Endothelial cell of umbilical vein (primary cell): Measurements from ENCODE around the gene SORCS2. TPM values are rescaled to one million over a fixed set of nuclear protein-coding genes. Genes with fewer than 3 reads are reported as not detected.

Source experiments
- BruUV-seq: library from RNA; stranded (reverse); fragments of 400-500 nt; replicated peaks from 2 replicates; lab custom pipeline; 2021; lab: Mats Ljungman, UMichigan
- CTCF ChIA-PET: fragments of 300-600, 350-600 bp; sonication (Branson Sonifier 250); formaldehyde crosslinking; loops from one replicate; lab custom pipeline; 2021; ENCODE audit warnings: antibody characterized with exemption, inconsistent platforms; lab: Charles Lee
- POLR2A ChIA-PET: fragments of 300-600, 350-600 bp; sonication (Branson Sonifier 250); formaldehyde crosslinking; loops from one replicate; lab custom pipeline; 2021; ENCODE audit warnings: antibody characterized with exemption, inconsistent platforms; lab: Charles Lee
- DNase-seq: peaks from one replicate; pipeline ENCODE4 v3.0.0-alpha.2; 2011; ENCODE audit warnings: low read depth, low spot score
- FAIRE-seq: peaks from 2 replicates; lab custom pipeline; 2011; peaks lifted over from hg19 to GRCh38; lab: Jason Lieb, UNC
- H2AFZ ChIP-seq: 2 replicates; pipeline ENCODE4 v1.6.0; 2012; ENCODE audit warnings: low read depth, low read length, control low read depth, inconsistent platforms
- H3K27ac ChIP-seq: 2 replicates; pipeline ENCODE4 v1.5.1; 2011; ENCODE audit warnings: low read depth, mild to moderate bottlenecking, control low read depth, low read length, moderate library complexity; ENCODE audit not compliant: insufficient read depth
- H3K27me3 ChIP-seq, 2 experiments: 2 replicates each; pipeline versions ENCODE4 v1.6.0 to v1.6.1; 2011; ENCODE audit warnings: low read length in 2 of 2, mixed read lengths in 1 of 2; ENCODE audit not compliant: control insufficient read depth in 2 of 2, insufficient read depth in 2 of 2
- H3K36me3 ChIP-seq, 2 experiments: 2 replicates in 1 of 2; 3 replicates in 1 of 2; pipeline ENCODE4 v1.5.1; 2011; ENCODE audit warnings: low read length in 2 of 2, mild to moderate bottlenecking in 1 of 2, moderate library complexity in 1 of 2; ENCODE audit not compliant: control insufficient read depth in 2 of 2, insufficient read depth in 2 of 2; ENCODE audit errors: extremely low read depth in 1 of 2
- H3K4me1 ChIP-seq: 3 replicates; pipeline ENCODE4 v1.5.1; 2011; ENCODE audit warnings: mild to moderate bottlenecking, low read length; ENCODE audit not compliant: control insufficient read depth, insufficient read depth; ENCODE audit errors: extremely low read depth
- H3K4me2 ChIP-seq: 2 replicates; pipeline ENCODE4 v1.6.1; 2011; ENCODE audit warnings: low read length, control low read depth, mixed read lengths; ENCODE audit not compliant: insufficient read depth
- H3K4me3 ChIP-seq, 3 experiments: fragments of 200-600 bp in 1 of 3; sonication (generic), shearing (Covaris generic) in 1 of 3; replicated peaks in 1 of 3; 2 replicates each; pipeline ENCODE4 v1.5.1; 2011 to 2016; ENCODE audit warnings: control low read depth in 3 of 3, low read length in 3 of 3, mild to moderate bottlenecking in 2 of 3, inconsistent platforms in 1 of 3, low read depth in 1 of 3, moderate library complexity in 1 of 3; ENCODE audit not compliant: insufficient read depth in 1 of 3
- H3K79me2 ChIP-seq: 2 replicates; pipeline ENCODE4 v1.6.0; 2012; ENCODE audit warnings: low read length, inconsistent platforms; ENCODE audit not compliant: control insufficient read depth, insufficient read depth
- H3K9ac ChIP-seq: replicated peaks from 2 replicates; pipeline ENCODE3; 2011; ENCODE audit warnings: low read length, control low read depth; ENCODE audit not compliant: insufficient read depth; ENCODE audit errors: extremely low read depth
- H3K9me1 ChIP-seq: replicated peaks from 3 replicates; pipeline ENCODE4 v1.6.0; 2011; ENCODE audit warnings: mild to moderate bottlenecking, low read length; ENCODE audit not compliant: control insufficient read depth, insufficient read depth; ENCODE audit errors: extremely low read depth
- H3K9me3 ChIP-seq: replicated peaks from 2 replicates; pipeline ENCODE4 v1.5.1; 2012; ENCODE audit warnings: low read length, inconsistent platforms; ENCODE audit not compliant: control insufficient read depth, insufficient read depth
- H4K20me1 ChIP-seq: replicated peaks from 2 replicates; pipeline ENCODE3; 2011; ENCODE audit warnings: mild to moderate bottlenecking, low read length; ENCODE audit not compliant: control insufficient read depth, insufficient read depth; ENCODE audit errors: extremely low read depth
- CTCF ChIP-seq, 2 donors: IDR thresholded peaks; 1 replicate in 1 of 2; 2 replicates in 1 of 2; pipeline ENCODE4 v1.5.1; 2011; ENCODE audit warnings: low read length in 2 of 2, mild to moderate bottlenecking in 2 of 2, moderate library complexity in 2 of 2, control low read depth in 1 of 2, inconsistent platforms in 1 of 2, low read depth in 1 of 2; ENCODE audit not compliant: insufficient read depth in 1 of 2; ENCODE audit errors: extremely low read depth in 1 of 2
- EZH2 ChIP-seq: IDR thresholded peaks from 2 replicates; pipeline ENCODE4 v1.6.1; 2012; ENCODE audit warnings: borderline replicate concordance, low read depth, mild to moderate bottlenecking, moderate library complexity, low read length, inconsistent platforms; ENCODE audit not compliant: severe bottlenecking
- FOS ChIP-seq: IDR thresholded peaks from 2 replicates; pipeline ENCODE4 v1.6.1; 2011; ENCODE audit warnings: mild to moderate bottlenecking, low read length, moderate library complexity, borderline replicate concordance; ENCODE audit not compliant: insufficient read depth
- GATA2 ChIP-seq: IDR thresholded peaks from 2 replicates; pipeline ENCODE4 v1.7.0; 2011; ENCODE audit warnings: low read depth, mild to moderate bottlenecking, moderate library complexity, mixed read lengths, low read length; ENCODE audit not compliant: insufficient read length, insufficient read depth
- JUN ChIP-seq: IDR thresholded peaks from 2 replicates; pipeline ENCODE4 v1.6.1; 2011; ENCODE audit warnings: borderline replicate concordance, low read depth; ENCODE audit not compliant: insufficient read length, insufficient read depth
- MAX ChIP-seq: IDR thresholded peaks from 2 replicates; pipeline ENCODE4 v1.6.1; 2011; ENCODE audit not compliant: insufficient read depth, insufficient read length
- MYC ChIP-seq: IDR thresholded peaks from one replicate; pipeline ENCODE4 v1.6.1; 2011; ENCODE audit warnings: mild to moderate bottlenecking, low read depth, low read length
- POLR2A ChIP-seq: IDR thresholded peaks from 2 replicates; pipeline ENCODE4 v1.6.1; 2012; ENCODE audit warnings: low read depth, mild to moderate bottlenecking, control low read depth, low read length
- POLR2AphosphoS5 ChIP-seq: IDR thresholded peaks from 2 replicates; pipeline ENCODE4 v1.6.1; 2012; ENCODE audit warnings: low read depth, mild to moderate bottlenecking, control low read depth, low read length, moderate library complexity; ENCODE audit not compliant: insufficient read depth
- dilution Hi-C: fragments of 300-500 bp; cut with MboI; formaldehyde crosslinking; loops from one replicate; pipeline ENCODE4 v1.15.0; 2019; ENCODE audit warnings: low sequenced_read_pairs; ENCODE audit not compliant: extremely low pct_ligation_motif_present
- intact Hi-C: fragments of 100-400 bp; cut with micrococcal nuclease; formaldehyde crosslinking; loops from one replicate; pipeline ENCODE4 v1.10.0; 2022
- polyA plus RNA-seq, 4 experiments: library from polyadenylated mRNA; depleted of rRNA in 3 of 4; stranded (reverse) in 3 of 4; unstranded in 1 of 4; fragments of >200 nt; gene quantifications; 2 replicates each; pipeline versions ENCODE4 v1.2.1 to v1.2.3, GENCODE V29; 2011 to 2012; ENCODE audit warnings: missing spikeins in 1 of 4
- total RNA-seq: library from RNA; stranded (reverse); gene quantifications from 2 replicates; pipeline ENCODE4 v1.2.3, GENCODE V29; 2021

Gene SORCS2
- total and polyA plus RNA-seq, 2 donors (not counting 3 experiments of a cell fraction or from before 2014, with no cell fraction given) = not detected

DNA sequence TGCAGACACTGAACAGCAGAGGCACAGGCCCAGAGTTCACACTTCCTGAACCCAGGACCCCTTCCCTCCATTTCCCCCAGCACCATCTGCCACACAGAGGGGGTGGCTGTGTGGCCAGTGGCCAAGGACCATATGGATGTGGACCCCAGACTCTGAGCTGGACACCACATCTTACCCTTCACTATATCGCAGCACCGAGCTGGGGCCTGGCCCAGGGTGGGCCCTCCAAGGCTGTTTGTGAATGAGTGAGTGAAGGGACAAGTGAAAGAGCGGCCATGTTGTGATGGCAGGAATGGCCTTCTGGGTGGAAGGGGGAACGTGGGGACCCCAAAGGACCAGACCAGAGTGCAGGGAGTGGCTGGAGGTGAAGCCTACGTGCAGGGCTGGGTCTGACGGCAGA, 498.7 kb downstream of the SORCS2 start:
- CTCF ChIA-PET = no interaction called here
- no peaks in the 10 kb centered on the region for H3K9me3 ChIP-seq
- no peaks in the 10 kb centered on the region for H3K79me2 ChIP-seq
- no peak overlapping the region for H3K4me2 ChIP-seq
- TF ChIP-seq CTCF (IDR thresholded peaks at IDR 0.05; ENCODE audit: extremely low read depth in 1 of 2, insufficient read depth in 1 of 2, low read depth in 1 of 2, low read length in 2 of 2) (no peak), FOS (no peak), POLR2AphosphoS5 (no peak), JUN (no peak), EZH2 (no peak), MYC (no peak), GATA2 (no peak), POLR2A (no peak), MAX (no peak)
- no TSS peak for BruUV-seq
- FAIRE-seq = no peak
- no peak overlapping the region for H2AFZ ChIP-seq
- H3K4me1 ChIP-seq = no peaks in the 10 kb centered on the region
- POLR2A ChIA-PET = no interaction called here
- H3K9me1 ChIP-seq = no peaks in the 10 kb centered on the region
- no peaks in the 10 kb centered on the region for H3K27me3 ChIP-seq
- H3K36me3 ChIP-seq = no peaks in the 10 kb centered on the region
- no peak overlapping the region for H3K4me3 ChIP-seq
- H3K27ac ChIP-seq = no peak overlapping the region
- intact Hi-C loops = no loop called here
- no peak for DNase-seq
- H4K20me1 ChIP-seq = no peaks in the 10 kb centered on the region
- dilution Hi-C loops = no loop called here
- no peak overlapping the region for H3K9ac ChIP-seq
